Glutamatergic neuron (in vitro differentiated cells): ENCODE data around the gene MRC2. TPM values are rescaled to one million over a fixed set of nuclear protein-coding genes. Genes with fewer than 3 reads are reported as not detected.

ENCODE experiments used
- DNase-seq: peaks from one replicate; pipeline ENCODE4 v3.0.0; 2022
- H3K27ac Mint-ChIP-seq: one replicate; pipeline ENCODE4 v1.8.0; 2020; ENCODE audit warnings: mild to moderate bottlenecking, mixed read lengths, inconsistent platforms; ENCODE audit not compliant: unreplicated experiment
- H3K27me3 Mint-ChIP-seq: one replicate; pipeline ENCODE4 v1.8.0; 2020; ENCODE audit warnings: mild to moderate bottlenecking, moderate library complexity, mixed read lengths, inconsistent platforms; ENCODE audit not compliant: unreplicated experiment
- H3K36me3 Mint-ChIP-seq: one replicate; pipeline ENCODE4 v1.8.0; 2020; ENCODE audit warnings: mild to moderate bottlenecking, mixed read lengths, inconsistent platforms; ENCODE audit not compliant: unreplicated experiment
- H3K4me1 Mint-ChIP-seq: one replicate; pipeline ENCODE4 v1.8.0; 2020; ENCODE audit warnings: mild to moderate bottlenecking, low read depth, mixed read lengths, inconsistent platforms; ENCODE audit not compliant: unreplicated experiment
- H3K4me3 Mint-ChIP-seq: one replicate; pipeline ENCODE4 v1.8.0; 2020; ENCODE audit warnings: mild to moderate bottlenecking, mixed read lengths, inconsistent platforms; ENCODE audit not compliant: unreplicated experiment
- H3K9me3 Mint-ChIP-seq: one replicate; pipeline ENCODE4 v1.8.0; 2020; ENCODE audit warnings: mild to moderate bottlenecking, moderate library complexity, mixed read lengths, inconsistent platforms; ENCODE audit not compliant: unreplicated experiment
- CTCF ChIP-seq: fragments of 200-600 bp; sonication (generic); IDR thresholded peaks from one replicate; pipeline ENCODE4 v1.5.0; 2021; ENCODE audit not compliant: partially characterized antibody, unreplicated experiment
- total RNA-seq: library from RNA; stranded (reverse); fragmentation: NEBNext Ultra II Directional; extraction: Animal tissue kit (Norgen Biotek cat#: 25700); gene quantifications from one replicate; pipeline ENCODE4 v1.2.1, GENCODE V29; 2021; ENCODE audit not compliant: unreplicated experiment

The MRC2 gene
- total RNA-seq, 1 donor from 2014 or later, result 24.0 TPM

DNA sequence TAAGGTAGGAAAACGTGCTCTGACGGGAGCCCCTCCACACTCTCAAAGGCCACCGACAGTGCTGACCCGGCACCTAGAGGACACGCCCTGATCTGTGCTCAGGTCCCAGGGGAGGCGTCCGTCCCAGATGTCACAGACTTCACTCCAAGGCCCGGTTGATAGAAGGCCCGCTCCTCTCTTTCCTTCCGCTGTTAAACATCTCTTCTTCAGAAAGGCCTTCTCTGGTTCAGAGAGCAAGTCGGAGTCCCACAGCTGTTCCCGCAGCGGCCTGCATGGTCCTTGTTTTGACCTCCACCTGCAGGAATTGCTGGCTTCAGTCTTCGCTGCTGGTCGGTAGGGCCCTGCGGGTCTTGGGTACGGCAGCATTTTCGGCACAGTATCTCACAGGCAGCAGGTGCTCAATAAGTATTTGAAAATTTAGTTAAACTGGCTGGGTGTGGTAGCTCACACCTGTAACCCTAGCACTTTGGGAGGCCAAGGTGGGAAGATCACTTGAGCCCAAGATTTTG lies 88.5 kb downstream of the MRC2 start:
- Mint-ChIP-seq H3K27me3 (peaks cover 3% of the 10 kb centered on the region), H3K4me3 (no peak overlapping the region), H3K4me1 (peaks cover 5% of the 10 kb centered on the region), H3K9me3 (peaks cover 8% of the 10 kb centered on the region), H3K27ac (no peak overlapping the region), H3K36me3 (peaks cover 9% of the 10 kb centered on the region)
- no peak for TF ChIP-seq CTCF
- DNase-seq, result no peak

GRCh38 chr17:62716834-62717588 lies 89.5 kb downstream of the MRC2 start:
- peaks cover 5% of the 10 kb centered on the region for H3K4me1 Mint-ChIP-seq
- no peak overlapping the region for H3K27ac Mint-ChIP-seq
- H3K27me3 Mint-ChIP-seq, result peaks cover 3% of the 10 kb centered on the region
- no peak overlapping the region for H3K4me3 Mint-ChIP-seq
- peaks cover 6% of the 10 kb centered on the region for H3K9me3 Mint-ChIP-seq
- no peak for DNase-seq
- TF ChIP-seq CTCF, result no peak
- H3K36me3 Mint-ChIP-seq, result peaks cover 9% of the 10 kb centered on the region

GRCh38 chr17:62717589-62717855 lies 90.1 kb downstream of the MRC2 start:
- Mint-ChIP-seq H3K27me3 (peaks cover 3% of the 10 kb centered on the region), H3K27ac (no peak overlapping the region), H3K4me1 (peaks cover 5% of the 10 kb centered on the region), H3K4me3 (no peak overlapping the region), H3K9me3 (peaks cover 6% of the 10 kb centered on the region), H3K36me3 (peaks cover 9% of the 10 kb centered on the region)
- TF ChIP-seq CTCF, result no peak
- no peak for DNase-seq

DNA sequence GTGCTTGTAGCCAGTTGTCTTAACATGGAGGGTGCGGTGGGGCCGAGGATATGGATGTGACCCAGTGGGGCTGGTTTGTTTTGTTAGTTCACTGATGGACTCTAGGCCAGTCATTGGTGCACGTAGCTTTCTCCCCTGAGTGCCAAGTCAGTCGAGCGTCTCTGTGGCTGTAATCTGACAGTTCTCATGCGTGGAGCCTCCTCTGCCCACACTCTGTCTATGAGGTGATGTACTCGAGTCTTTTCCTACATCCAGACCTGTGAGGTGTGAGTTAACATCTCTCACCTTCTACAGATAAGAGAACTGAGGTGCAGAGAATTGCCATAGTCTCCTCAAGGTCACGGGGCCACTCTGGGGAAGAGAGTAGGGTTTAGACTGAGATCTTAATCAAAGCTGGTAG lies 90.4 kb downstream of the MRC2 start:
- TF ChIP-seq CTCF, result no peak
- H3K9me3 Mint-ChIP-seq, result peaks cover 6% of the 10 kb centered on the region

GRCh38 chr17:62718429-62718828 lies 91.0 kb downstream of the MRC2 start:
- no peak overlapping the region for H3K27ac Mint-ChIP-seq
- no peak for TF ChIP-seq CTCF
- DNase-seq, result no peak
- peaks cover 6% of the 10 kb centered on the region for H3K36me3 Mint-ChIP-seq
- peaks cover 7% of the 10 kb centered on the region for H3K4me1 Mint-ChIP-seq
- peaks cover 6% of the 10 kb centered on the region for H3K9me3 Mint-ChIP-seq
- no peak overlapping the region for H3K4me3 Mint-ChIP-seq
- peaks cover 3% of the 10 kb centered on the region for H3K27me3 Mint-ChIP-seq

More for the DNA sequence above, 90.4 kb downstream of the MRC2 start:
- H3K27ac Mint-ChIP-seq, result no peak overlapping the region
- H3K27me3 Mint-ChIP-seq, result peaks cover 3% of the 10 kb centered on the region
- H3K36me3 Mint-ChIP-seq, result peaks cover 9% of the 10 kb centered on the region
- no peak for DNase-seq
- H3K4me1 Mint-ChIP-seq, result peaks cover 5% of the 10 kb centered on the region
- no peak overlapping the region for H3K4me3 Mint-ChIP-seq
